Immature natural killer cell (primary cell): ENCODE measurements around the gene ARHGAP26. TPM values are rescaled to one million over a fixed set of nuclear protein-coding genes. Genes with fewer than 3 reads are reported as not detected.

ENCODE experiments used
- polyA plus RNA-seq, 3 donors: library from polyadenylated mRNA; unstranded; fragments of 300-500 nt; fragmentation: Illumina TruSeq; gene quantifications; one replicate each; pipeline ENCODE4 v1.2.3, GENCODE V29; 2021

Gene ARHGAP26
- polyA plus RNA-seq, 3 donors from 2014 or later, result 14.5 to 43.7 (median 17.6) TPM

Other genes with a start within 250 kb of the ARHGAP26 start
- gene FGF1, start 84.3 kb upstream of the ARHGAP26 start, polyA plus RNA-seq, result not detected